Stimulated activated CD8-positive, alpha-beta memory T cell treated with anti-CD3 and anti-CD28 coated beads, Interleukin-12 subunit alpha, Interleukin-12 subunit beta, amount 100 ng/mL, for 4 hours (primary cell): ENCODE results near the gene ANXA11.
"Not testable (repeated sequence)": the region's sequence is repeated elsewhere in the genome, so short reads cannot be mapped to it uniquely, and the experiment has no call there.

Experiments
- DNase-seq: peaks from one replicate; pipeline ENCODE4 v3.0.0-alpha.2; 2020; ENCODE audit warnings: low read depth

Gene ANXA11

DNA sequence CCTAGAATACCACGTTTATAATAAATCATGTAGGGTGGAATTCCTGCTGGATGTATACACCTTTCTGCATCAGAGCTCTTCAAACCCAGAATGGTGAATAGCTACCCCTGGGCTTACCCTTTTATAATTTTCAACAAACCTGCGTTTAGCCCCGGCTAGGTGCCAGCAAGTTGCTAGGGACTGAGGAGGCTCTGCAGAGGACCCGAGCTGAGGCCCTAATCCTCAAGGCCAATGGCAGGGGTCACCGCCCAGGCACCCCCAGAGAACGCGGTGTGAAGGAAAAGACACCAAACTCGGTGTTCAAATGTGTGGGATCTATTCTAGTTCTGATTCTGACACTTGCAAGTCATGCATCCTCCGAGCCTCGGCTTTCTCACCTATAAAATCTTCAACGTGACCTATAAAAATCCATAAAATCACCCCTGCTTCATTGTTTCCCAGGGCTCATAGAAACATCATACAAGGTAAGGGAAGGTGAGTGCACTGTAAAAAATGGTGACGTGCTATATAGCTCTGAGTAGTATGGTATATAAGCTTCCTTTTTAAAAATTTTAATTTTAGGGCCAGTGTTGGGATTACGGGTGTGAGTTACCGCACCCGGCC is 2.5 kb upstream of the ANXA11 start:
- no peak for DNase-seq

DNA sequence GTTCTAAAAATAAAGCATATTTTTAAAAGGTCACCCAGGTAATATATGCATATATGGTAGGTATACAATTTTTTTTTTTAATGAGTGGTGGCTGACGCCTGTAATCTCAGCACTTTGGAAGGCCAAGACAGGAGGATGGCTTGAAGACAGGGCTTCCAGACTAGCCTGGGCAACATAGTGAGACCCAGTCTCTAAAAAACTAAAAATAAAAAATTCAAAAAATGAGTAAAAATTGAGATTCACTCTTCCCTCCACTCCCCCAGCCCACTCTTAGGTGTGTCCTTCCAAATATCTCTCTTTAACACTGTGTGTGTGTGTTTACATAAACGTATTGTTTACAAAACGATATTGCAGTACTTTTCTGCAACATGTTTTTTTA is 929 bp upstream of the ANXA11 start:
- no peak for DNase-seq

DNA sequence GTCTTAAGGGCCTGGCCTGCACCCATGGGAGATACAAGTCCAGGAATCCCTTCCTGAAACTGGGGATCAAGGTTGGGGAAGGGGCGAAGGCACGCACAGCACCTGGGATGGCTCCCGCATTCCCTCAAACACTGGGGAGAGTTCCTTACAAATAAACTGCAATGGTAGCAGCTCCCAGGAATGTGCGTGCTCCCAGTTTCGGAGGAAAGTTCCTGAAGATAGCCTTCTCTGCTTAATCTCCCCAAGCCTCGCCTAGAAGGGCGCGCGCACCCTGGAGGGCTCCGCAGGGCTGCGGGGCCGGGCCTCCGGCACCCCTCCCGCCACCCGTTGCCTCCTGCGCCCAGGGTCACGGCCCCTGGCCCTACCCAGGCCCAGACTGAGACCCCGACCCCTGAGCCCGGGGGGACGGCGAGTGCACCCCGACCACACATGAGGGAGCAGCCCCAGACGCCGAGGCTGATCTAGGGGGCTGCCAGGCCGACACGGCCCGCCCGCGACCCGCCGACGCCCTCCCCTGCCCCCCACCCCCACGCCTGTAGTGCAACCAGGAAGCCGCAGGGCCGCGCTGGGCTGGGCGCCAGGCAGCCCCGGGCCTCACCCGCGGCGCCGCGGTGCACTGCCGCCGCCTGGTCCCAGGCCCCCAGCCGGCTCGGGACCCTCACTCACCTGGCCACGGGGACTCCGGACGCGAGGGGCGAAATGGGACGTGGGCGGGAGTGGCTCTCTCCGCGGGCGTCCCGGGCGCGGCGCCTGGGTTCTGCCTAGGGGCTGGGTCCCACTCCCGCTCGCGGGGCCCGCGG is 460 bp downstream of the ANXA11 start:
- DNase-seq, result peak; percentile 36

DNA sequence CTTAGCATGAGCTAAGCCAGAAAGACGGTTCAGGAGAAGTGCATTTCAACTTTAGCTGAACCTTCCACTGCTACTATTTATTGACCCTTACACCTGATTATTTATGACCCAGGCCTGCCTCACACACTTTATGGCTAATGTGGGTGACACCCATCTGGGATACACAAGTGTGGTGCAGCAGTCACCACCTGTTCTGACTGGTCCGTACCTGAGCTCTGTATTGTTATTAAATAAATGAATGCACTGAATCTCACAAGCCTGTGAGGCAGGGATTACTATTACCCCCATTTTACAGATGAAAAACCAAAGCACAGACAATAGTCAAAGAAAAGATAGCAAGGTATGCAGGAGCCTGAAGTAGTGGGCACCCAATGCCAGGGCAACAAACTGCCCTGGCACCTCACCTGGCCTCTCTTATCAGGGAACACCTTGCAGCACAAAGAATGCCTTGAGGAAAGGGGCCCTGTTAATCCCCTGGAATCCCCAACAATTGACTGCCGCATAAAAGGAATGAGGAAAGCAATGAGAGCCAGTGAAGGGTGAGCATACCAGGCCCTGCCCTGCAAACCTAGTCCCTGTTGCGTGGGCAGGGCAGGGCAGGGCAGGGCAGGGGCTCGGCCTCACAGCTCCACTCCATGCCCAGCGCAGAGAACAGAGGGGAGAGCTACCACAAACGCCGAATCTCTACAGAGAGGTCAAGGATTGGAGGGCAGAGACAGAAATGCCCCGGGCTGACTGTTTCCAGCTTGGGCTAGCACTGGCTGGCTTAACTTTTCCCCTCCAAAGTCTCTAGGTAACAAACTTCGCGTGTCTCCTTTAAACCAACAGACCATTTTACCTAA is 1.3 kb downstream of the ANXA11 start:
- no peak for DNase-seq

DNA sequence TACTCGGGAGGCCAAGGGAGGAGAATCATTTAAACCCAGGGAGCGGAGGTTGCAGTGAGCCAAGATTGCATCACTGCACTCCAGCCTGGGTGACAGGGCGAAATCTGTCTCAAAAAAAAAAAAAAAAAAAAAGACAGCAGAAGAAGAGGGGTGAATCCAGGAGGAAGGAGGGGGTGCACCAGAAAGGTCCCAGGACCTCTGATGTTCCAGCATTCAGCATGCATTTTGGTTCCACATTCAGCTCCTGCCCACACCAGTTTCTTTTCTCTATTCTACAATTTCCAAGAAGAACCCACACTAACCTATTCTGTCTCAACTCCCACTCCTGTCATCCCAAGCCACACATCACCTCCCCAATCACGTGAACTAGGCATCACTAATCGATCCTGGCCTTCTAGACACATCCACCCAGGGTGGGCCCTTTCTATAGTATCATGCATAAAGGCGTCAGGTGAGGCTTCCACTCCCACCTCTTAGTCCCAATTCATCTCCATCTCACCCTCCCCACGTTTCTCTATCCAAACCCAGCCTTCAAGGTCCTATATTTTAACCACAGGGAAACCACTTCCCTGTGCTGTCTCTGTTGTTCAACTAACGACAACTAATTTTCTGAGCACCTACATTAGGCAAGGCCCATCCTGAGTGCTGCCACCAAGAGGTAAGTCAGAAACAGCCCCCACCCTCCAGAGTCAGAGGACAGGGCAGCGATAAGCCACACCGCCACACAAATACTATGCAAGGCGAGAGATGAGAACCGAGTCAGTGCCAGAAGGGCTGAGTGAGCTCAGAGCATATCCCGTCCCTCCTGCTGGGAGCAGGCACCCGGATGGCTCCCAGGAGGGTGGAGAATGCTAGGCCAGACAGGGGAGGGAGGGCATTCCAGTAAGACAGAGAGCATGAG is 2.2 kb downstream of the ANXA11 start:
- peak; percentile 37 for DNase-seq

DNA sequence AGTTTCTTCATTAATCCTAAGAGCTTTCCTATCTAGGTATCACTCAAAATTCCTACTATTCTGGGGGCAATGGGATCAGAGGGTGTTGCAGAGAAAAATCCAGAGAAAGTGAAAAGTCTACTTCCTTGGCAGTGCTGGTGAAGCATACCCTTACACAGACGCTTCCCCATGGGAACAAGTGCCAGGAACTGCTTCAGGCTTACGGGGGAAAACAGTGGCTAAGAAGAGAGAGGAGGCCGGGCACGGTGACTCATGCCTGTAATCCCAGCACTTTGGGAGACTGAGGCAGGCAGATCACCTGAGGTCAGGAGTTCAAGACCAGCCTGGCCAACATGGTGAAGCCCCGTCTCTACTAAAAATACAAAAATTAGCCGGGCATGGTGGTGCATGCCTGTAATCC is 2.8 kb downstream of the ANXA11 start:
- not testable (repeated sequence) for DNase-seq

DNA sequence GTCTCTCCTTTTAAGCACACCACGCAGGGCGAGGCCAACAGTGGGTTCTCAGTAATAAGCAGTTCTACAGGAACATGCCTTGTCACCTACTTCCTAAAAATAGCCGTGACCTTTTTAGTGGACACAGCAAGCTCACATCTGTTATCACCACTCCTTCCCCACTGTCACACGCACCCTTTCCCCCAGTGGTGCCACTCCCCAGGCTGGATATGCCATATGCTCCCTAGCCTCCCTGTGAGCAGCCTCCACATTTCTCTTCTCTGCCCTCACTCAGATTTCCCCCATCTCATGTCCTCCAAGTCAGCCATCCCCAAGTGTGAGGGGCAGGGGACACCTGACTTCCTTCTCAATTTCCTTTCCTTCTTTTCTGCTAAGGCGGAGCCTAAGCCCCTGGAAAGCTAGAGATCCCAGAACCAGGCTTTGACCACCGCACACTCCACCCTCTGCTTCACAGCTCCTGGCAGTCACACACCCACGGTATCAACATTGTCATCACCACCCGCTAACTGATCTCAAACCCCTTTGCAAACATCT is 3.7 kb downstream of the ANXA11 start:
- no peak for DNase-seq

DNA sequence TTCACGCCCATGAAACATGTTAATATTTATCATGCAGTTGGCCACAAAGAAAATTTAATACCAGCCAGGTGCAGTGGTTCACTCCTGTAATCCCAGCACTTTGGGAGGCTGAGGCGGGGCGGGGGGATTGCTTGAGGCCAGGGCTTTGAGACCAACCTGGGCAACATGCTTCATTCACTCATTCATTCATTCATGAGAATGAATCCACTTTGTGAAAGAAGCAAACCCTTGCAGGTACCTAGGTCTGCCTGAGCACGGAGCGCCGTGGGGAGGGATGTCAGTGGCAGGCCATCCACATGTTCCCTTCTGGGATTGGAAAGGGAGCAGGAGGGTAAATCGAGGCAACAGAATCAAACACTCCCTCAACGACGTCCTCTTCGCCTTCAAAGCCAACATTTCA is 4.7 kb downstream of the ANXA11 start:
- DNase-seq, result no peak

DNA sequence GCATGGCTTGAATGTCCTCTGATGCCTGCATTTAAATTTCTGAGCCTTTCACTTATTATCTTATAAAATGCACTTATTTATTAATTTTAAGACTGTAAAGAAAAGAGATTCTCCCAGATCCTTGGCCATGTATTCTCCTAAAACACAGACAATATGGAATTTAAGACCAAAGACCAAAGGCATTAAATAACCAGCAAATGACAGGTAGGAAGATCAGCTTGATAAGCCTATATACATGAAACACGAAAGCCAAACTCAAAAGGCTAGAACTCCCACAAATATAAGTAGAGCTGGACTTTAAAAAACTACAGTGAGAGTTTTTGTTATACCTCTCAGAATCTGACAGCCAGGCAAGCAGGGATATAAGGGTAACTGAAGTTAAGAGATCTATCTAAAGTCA is 5.1 kb downstream of the ANXA11 start:
- no peak for DNase-seq

DNA sequence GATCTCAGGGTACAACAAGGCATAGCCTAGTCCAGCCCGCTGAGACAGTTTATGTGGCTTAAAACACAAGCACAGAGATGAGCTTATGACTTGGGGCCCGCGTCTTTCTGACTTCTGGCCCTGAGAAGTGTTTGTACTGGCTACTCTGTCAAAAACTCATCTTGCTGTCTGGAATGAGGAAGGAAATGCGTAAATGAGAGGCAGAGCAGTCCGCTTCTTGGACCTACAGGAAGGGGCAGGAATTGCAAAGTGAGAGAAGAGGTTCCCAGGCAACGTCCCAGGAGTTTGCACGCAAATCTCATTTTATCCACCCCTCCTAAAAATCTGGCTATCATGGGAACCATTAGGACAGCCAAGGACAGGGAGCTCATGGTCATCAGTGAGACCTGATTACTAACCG is 5.5 kb downstream of the ANXA11 start:
- no peak for DNase-seq

DNA sequence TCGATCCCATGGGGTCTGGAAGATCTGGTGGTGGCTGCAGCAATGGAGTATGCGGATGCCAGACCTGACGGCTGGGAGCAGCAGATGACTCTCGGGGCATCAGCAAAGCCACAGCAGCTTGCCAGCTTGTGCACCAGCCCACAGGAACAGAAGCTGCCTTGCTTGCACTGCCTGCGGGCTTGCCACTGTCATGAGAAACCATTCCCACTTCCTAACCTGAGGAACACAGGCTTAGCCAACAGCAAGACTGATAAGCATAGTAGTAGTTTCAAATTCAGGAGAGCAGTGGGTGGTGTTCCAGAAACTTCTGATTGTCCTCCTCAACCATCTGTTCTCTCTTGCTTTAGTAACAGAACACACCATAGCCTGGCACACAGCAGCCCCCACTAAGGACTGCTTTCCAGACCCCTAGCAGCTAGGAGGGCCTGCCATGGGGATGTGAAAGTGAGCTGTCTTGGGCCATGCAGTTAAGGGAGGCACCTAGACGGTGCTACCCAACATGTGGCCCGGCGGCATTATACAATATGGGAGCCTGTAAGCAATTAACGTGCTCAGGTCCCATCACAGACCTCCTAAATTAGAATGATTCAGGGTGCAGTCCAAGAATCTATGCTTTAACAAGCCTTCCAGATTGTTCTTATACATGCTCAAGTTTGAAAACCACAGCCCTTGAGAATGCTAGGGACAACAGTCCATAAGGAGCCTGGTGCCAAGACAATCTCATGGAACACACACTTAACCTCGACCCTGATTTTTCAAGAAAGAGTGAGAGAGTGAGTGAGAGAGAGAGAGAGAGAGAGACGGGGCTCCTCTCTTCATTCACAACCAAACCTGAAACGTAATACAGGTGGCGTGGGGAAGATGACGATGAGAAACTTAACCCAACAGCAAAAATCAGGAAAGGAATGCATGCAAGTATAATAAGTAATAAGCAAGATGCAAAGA is 7.1 kb downstream of the ANXA11 start:
- DNase-seq, result no peak

DNA sequence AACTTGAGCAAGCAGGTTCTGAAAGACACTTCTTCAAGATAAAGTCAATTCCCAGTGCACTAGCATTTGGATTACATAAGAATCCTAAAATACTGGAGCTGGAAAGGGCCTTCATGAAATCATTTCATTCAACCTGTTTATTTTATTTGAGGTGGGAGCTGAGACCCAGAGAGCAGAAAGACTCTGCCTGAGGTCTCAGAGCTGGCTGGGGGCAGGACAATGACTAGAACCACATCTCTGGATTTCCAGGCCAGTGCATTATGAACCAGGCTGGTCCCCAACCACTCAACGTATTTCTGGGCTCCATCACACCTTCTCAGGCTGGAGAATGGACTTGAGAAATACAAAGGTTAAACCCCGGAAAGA is 8.4 kb downstream of the ANXA11 start:
- DNase-seq, result no peak

DNA sequence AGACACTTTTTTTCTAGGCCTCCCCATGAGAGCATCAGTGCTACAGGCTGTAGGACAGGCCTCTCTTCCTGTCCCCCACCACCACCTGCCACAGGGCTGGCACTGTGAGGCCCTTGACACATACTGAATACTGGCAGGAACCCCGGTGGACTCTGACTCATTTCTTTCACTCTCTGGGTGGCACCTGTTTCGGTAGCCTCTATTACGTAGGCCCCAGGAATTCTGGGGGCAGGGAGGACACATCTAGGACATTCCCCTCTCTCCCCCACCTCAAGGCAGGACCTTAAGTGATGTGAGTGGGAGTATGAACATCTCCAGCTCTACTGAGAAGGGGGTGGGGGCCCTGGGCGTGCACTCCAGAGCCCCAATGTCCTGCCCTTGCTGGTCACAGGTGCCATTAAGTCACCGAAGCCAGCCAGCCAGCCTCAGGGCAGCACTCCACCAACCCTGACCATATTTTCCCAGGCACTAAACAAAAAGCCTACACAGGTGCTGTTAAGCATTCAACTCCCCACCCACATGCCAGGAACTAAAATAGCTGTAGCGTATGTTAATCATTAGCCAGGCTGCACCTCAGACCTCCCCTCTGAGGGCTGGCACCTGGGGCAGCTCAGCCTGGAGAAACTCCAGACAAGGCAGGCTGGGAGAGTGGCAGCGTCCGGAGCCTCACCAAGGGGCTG is 8.9 kb downstream of the ANXA11 start:
- DNase-seq, result peak; percentile 45

DNA sequence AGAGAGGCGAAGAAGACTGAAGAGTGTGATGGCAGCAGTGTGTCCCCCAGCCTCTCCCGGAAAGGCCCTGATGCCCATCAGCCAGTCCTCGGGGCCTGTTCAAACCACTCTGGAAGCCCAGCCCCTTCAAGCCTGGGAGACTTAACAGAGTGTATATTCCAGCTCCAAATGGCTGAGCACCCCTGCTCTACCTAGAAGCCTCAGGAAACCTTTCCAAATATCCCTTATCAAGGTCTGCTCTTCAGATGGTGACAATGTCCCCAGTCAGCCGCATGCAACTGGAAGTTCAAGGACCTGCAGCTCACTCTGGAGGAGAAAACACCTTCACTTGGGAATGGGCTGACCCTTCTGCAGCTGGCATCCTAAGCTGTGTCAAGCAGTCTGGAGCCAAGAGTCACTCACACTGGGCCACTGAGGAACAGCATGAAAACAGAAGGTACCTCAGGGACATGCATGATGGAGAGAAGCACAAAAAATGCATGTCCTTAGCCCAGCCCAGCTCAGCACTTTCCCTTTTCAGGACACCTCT is 10.2 kb downstream of the ANXA11 start:
- no peak for DNase-seq

DNA sequence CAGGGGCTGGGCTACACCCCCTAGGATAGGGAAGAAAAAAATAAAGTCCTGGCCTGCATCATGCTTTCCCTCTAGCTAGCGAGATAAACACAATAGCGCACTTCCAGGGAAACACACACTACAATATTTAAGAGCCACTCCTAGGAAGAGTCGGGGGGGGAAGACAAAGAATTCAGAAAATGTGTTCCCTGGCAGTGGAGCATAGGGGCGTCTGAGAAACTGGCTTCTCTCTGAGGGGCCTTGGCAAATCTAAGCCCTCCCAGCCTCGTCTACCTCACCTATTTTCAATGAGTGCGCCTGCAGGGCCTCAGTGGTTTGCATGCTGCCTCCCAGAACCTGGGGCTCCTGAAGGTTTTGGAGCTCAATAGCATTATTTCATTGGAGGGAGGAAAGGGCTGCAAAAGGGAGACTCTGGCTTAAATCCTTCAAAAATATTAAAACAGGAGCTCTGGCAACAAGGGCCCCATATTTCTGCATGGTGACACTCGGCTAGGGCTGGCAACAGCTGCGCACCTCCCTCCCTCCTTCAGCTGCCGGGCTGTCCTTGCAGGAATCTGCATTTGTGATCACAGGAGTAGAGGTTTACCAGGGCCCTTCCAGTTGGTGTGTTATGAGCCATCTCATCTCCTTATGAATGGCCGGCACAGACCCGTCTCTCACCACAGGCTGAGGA is 10.8 kb downstream of the ANXA11 start:
- no peak for DNase-seq

DNA sequence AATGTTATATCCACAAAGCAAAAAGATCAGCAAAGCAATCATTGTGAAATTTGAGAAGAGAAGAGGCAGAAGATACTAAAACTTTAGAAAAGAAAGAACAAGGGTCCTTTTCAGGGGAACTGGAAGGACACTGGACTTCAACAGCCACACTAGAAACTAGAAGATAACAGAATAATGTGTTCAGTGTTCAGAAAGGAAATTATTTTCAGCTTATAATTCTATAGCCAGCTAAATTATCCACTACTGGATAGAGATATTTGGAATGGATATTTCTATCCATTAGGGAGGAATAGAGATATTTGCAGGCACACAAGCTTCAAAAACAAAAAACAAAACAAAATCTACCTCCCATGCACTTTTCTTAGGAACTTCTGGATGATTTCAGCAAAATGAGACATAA is 12.8 kb downstream of the ANXA11 start:
- no peak for DNase-seq

DNA sequence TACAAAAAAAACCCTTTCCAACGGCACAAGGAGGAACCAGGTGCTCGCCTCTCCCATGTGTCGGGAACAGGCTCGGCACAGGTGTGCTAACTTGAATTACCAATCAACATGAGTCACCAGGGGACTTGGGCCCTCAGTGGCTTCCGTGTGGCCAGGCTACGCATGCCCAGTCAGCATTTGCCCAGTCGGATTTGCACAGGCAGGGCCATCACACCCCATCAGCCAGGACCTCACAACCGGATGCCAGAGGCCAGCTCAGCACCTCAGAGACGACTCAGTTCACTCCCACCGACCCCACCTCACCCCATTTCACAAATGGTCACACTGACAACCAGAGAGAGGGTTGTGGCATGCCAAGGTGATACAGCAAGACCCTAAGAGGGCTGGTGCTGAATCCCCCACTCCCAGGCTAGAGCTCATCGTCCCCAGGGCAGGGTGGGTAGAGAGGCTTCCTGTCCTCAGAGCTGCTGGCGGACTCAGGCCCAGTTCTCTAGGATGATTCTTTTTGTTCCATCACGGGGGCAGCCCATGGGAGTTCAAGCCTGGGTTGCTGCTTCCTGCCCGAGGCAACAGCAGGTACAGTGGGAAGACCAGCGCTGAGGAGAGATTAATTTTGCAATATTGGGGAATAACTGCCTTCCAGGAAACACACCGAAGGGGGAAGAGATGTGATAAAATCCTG is 13.6 kb downstream of the ANXA11 start:
- DNase-seq, result peak; percentile 15

DNA sequence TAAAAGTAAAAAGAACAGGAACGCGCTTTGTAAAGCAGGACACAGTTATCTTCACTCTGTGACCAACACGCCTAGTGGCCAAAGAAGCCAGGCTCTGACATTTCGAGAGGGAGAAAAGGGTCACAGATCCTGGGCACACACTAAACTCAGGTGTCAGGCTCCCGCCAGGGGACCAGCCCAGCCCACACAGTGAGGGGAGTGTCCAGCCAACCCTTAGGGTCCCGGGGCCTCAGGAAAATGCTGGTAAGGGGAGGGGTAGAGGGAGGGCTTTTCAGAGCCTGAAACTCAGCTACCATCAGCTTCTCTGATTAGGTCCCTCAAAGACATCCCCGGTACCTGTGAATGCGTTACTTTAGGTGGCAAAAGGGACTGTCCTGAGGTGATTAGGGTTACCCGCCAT is 16.6 kb downstream of the ANXA11 start:
- DNase-seq, result no peak
